Activated CD8-positive, alpha-beta T cell treated with anti-CD3 and anti-CD28 coated beads, Interleukin-2, amount 10 ng/mL, durations not matched to agents 7 days and 5 days (primary cell): ENCODE results near the gene RHBDF1. TPM values are rescaled to one million over a fixed set of nuclear protein-coding genes. Genes with fewer than 3 reads are reported as not detected.
"Not testable (repeated sequence)": the region's sequence is repeated elsewhere in the genome, so short reads cannot be mapped to it uniquely, and the experiment has no call there.

Source experiments
- ATAC-seq: fragments of 150-1000 bp; cut with Tn5 transposase; one replicate; pipeline ENCODE4 v1.10.0; 2021; ENCODE audit warnings: moderate library complexity
- CTCF ChIA-PET: fragments of 350-600 bp; sonication (Branson Sonifier 250); formaldehyde crosslinking; loops from one replicate; lab custom pipeline; 2021; ENCODE audit warnings: antibody characterized with exemption; lab: Charles Lee
- POLR2A ChIA-PET: fragments of 350-600 bp; sonication (Branson Sonifier 250); formaldehyde crosslinking; loops from one replicate; lab custom pipeline; 2021; ENCODE audit warnings: antibody characterized with exemption; lab: Charles Lee
- DNase-seq: peaks from one replicate; pipeline ENCODE4 v3.0.0-alpha.2; 2020
- H3K27ac Mint-ChIP-seq: one replicate; pipeline ENCODE4 v1.8.0; 2021; ENCODE audit warnings: mild to moderate bottlenecking, mixed read lengths
- H3K27me3 Mint-ChIP-seq: one replicate; pipeline ENCODE4 v1.8.0; 2021; ENCODE audit warnings: low read depth, mixed read lengths
- H3K36me3 Mint-ChIP-seq: one replicate; pipeline ENCODE4 v1.8.0; 2021; ENCODE audit warnings: low read depth, mixed read lengths
- H3K4me1 Mint-ChIP-seq: one replicate; pipeline ENCODE4 v1.8.0; 2021; ENCODE audit warnings: low read depth, mixed read lengths
- H3K4me3 Mint-ChIP-seq: one replicate; pipeline ENCODE4 v1.8.0; 2021; ENCODE audit warnings: mild to moderate bottlenecking, mixed read lengths
- H3K9me3 Mint-ChIP-seq: one replicate; pipeline ENCODE4 v1.8.0; 2022; ENCODE audit warnings: mixed read lengths; ENCODE audit not compliant: insufficient read depth
- total RNA-seq, 2 experiments: library from RNA; stranded (reverse); gene quantifications; one replicate each; pipeline ENCODE4 v1.2.3, GENCODE V29; 2021

RHBDF1 gene
- total RNA-seq, 2 experiments from 2014 or later = 0.40 TPM; not detected in 1

DNA sequence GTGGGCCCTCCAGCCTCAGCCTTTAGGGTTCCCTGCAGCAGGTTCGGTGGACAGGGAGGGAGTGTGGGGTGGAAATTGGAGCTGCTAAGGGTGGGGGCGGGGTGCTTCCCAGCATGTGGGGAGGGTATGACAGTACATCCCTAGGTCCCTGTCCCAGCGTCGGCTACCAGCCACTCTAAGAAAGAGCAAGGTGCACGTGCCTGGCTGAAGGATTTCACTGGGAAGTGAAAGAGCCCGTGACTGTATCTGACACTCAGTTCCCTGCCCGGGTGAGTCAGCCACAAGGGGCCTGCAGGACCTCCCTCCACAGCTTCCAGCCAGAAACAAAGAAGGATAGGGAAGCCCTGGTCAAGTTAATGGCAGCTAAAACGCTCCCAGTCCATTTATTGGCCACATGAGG lies 14.7 kb downstream of the RHBDF1 start:
- H3K4me3 Mint-ChIP-seq = no peak overlapping the region
- no peak overlapping the region for H3K27ac Mint-ChIP-seq
- no peaks in the 10 kb centered on the region for H3K27me3 Mint-ChIP-seq
- ATAC-seq = no peak
- CTCF ChIA-PET = interaction anchor here (1.6 to 3.1 kb wide), 2 partner anchors 39 to 49 kb away, joined by 3 to 15 read pairs; no protein-coding TSS in a partner anchor
- POLR2A ChIA-PET = no interaction called here
- no peaks in the 10 kb centered on the region for H3K9me3 Mint-ChIP-seq
- H3K4me1 Mint-ChIP-seq = peaks cover 16% of the 10 kb centered on the region
- DNase-seq = no peak
- peaks cover 11% of the 10 kb centered on the region for H3K36me3 Mint-ChIP-seq

DNA sequence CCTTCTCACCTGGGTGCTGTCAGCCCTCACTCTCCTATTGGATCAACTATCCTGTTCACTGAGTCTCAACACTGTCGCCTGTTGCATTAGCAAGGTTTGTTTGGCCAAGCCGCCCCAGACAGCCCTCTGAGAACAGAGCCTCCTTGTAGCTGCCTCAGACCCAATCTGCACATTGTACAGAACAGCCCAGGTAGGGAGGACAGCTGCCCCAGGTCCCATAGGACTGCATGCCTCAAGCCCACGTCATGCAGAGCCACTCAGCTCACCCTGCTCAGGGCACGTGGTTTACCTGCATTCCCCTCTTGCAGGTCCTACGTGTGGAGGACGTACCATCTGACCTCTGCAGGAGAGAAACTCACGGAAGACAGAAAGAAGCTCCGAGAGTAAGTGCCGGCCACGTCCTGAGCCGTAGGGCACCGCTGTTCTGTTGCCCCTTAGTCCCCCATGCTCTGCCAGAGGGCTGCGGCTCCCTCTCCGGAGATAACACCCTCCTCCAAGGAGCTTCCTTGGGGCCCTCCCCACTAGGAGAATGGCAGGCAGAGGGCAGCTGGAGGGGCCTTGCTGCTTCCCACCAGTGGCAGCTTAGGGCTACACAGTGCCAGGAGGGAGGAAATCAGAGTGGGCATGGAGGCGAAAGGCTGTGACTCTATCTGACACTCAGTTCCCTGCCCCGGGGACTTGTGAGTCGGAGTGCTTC lies 16.1 kb downstream of the RHBDF1 start:
- ChIA-PET CTCF (interaction anchor here (1.0 to 3.1 kb wide), 3 partner anchors 9 to 132 kb away, joined by 3 to 15 read pairs (median 7); no protein-coding TSS in a partner anchor), POLR2A (interaction anchor here (0.8 kb wide), 1 partner anchor 11 kb away, joined by 3 read pairs; no protein-coding TSS in a partner anchor)
- no peaks in the 10 kb centered on the region for H3K9me3 Mint-ChIP-seq
- H3K36me3 Mint-ChIP-seq = peaks cover 16% of the 10 kb centered on the region
- H3K27me3 Mint-ChIP-seq = no peaks in the 10 kb centered on the region
- H3K27ac Mint-ChIP-seq = no peak overlapping the region
- H3K4me1 Mint-ChIP-seq = peaks cover 22% of the 10 kb centered on the region
- ATAC-seq (no peak), DNase-seq (no peak)
- H3K4me3 Mint-ChIP-seq = no peak overlapping the region

DNA sequence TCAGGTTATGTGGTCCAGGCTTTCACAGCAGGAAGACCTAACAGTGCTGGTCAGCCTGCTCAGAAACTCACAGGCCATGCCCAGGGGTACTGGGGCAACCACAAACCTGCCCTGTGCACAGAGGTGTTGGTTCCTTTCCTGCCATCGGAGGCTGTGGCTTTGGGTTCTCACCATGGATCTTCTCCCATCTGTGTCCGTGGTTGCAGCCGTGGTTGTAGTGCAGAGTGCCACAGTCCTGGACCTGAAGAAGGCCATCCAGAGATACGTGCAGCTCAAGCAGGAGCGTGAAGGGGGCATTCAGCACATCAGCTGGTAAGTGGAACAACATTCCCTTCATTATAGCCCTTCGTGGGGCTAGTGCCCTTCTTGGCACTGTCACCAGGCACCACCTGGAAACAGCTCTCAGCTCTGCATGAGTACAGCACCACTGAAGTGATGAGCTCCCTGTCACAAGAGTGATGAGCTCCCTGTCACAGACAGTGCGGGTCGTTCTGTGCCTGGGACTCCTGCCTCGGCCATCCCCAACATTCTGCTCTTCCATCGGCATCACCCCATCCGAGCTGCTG lies 16.8 kb downstream of the RHBDF1 start:
- Mint-ChIP-seq H3K4me3 (peak overlapping the region; percentile 63), H3K36me3 (peaks cover 24% of the 10 kb centered on the region), H3K4me1 (peaks cover 30% of the 10 kb centered on the region), H3K27ac (no peak overlapping the region), H3K9me3 (no peaks in the 10 kb centered on the region), H3K27me3 (no peaks in the 10 kb centered on the region)
- DNase-seq (no peak), ATAC-seq (no peak)
- POLR2A ChIA-PET = interaction anchor here (0.8 kb wide), 1 partner anchor 10 kb away, joined by 3 read pairs; no protein-coding TSS in a partner anchor
- CTCF ChIA-PET = interaction anchor here (1.7 to 3.1 kb wide), 2 partner anchors 10 to 41 kb away, joined by 7 to 15 read pairs; no protein-coding TSS in a partner anchor

DNA sequence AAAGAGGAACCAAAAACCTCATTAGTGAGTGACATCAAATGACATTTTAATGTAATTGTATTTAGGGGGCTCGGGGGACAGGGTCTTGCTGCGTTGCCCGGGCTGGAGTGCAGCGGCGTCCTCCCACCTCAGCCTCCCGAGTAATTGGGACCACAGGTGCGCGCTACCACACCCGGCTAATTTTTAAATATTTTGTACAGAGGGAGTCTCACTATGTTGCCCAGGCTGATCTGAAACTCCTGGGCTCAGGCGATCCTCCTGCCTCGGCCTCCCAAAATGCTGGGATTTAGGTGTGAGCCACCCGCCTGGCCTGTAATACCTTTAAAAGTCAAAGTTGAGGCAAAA lies 18.2 kb downstream of the RHBDF1 start:
- Mint-ChIP-seq H3K4me3 (peak overlapping the region; percentile 91), H3K27ac (peak overlapping the region; percentile 90), H3K36me3 (peaks cover 30% of the 10 kb centered on the region), H3K4me1 (peaks cover 35% of the 10 kb centered on the region), H3K9me3 (no peaks in the 10 kb centered on the region), H3K27me3 (no peaks in the 10 kb centered on the region)
- no peak for ATAC-seq
- ChIA-PET POLR2A (interaction anchor here (1.0 to 2.0 kb wide), 4 partner anchors 9 to 42 kb away, joined by 3 to 9 read pairs (median 6); partner anchors contain the start of gene MPG), CTCF (interaction anchor here (1.6 to 2.9 kb wide), 4 partner anchors 11 to 53 kb away, joined by 3 to 30 read pairs (median 16); no protein-coding TSS in a partner anchor)
- DNase-seq = no peak

DNA sequence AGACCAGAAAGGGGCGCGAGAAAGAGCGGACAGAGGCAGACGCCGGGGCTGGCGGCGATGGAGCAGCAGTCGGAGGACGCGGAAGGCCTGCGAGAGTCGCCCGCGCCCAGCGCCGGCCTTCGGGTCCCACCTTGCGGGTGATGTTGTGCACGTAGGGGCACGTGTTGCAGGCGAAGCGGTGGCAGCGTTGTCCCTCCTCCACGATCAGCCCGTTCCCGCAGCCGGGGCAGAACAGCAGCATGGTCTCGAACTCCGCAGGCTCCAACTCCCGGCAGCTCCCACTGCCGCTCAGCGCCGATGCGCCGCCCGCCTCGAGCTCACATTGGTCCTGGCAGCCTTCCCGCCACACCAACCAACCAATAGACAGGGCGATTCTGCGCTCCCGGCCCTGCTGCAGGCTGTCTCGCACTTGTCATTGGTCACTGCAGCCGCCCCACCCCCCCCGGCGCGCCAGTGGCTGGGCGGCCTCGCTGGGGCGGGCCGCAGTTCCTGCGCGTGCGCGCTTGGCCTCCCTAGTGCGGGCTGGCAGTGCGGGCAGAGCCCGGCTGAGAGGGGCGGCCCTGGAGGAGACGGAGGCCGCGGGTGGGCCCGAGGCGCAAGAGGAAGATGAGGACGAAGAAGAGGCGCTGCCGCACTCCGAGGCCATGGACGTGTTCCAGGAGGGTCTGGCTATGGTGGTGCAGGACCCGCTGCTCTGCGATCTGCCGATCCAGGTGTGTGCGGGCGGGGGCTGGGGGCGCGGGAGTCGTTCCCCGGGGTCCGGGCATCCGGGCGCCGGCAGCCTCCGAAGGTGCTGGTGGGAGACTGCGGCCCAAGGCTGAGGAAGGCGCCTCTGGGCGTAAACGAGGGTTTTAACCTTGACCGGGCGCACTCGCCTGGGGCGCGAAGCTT lies 18.8 kb downstream of the RHBDF1 start, which contains the start of the genes POLR3K and SNRNP25:
TSS of gene POLR3K (minus strand) at position 263 of the 891 bp plus-strand sequence. CDS start at position 241, 22 bp downstream.
TSS of gene SNRNP25 (plus strand) at position 483 of the 891 bp plus-strand sequence. CDS start at position 672, 189 bp downstream.
- DNase-seq (peak; percentile 99), ATAC-seq (peak; percentile 99)
- Mint-ChIP-seq H3K4me3 (peak within 1 kb of the TSS; percentile 91), H3K27me3 (no peaks in the 10 kb centered on the region), H3K9me3 (no peaks in the 10 kb centered on the region), H3K36me3 (peaks cover 35% of the 10 kb centered on the region), H3K4me1 (peaks cover 35% of the 10 kb centered on the region), H3K27ac (peak within 1 kb of the TSS; percentile 90)
- ChIA-PET POLR2A (interaction anchor here (0.5 to 2.0 kb wide), 14 partner anchors 9 to 482 kb away, joined by 3 to 9 read pairs (median 4); partner anchors contain the start of genes FAM234A and MPG), CTCF (interaction anchor here (1.6 to 2.9 kb wide), 4 partner anchors 12 to 54 kb away, joined by 3 to 30 read pairs (median 16); no protein-coding TSS in a partner anchor)

DNA sequence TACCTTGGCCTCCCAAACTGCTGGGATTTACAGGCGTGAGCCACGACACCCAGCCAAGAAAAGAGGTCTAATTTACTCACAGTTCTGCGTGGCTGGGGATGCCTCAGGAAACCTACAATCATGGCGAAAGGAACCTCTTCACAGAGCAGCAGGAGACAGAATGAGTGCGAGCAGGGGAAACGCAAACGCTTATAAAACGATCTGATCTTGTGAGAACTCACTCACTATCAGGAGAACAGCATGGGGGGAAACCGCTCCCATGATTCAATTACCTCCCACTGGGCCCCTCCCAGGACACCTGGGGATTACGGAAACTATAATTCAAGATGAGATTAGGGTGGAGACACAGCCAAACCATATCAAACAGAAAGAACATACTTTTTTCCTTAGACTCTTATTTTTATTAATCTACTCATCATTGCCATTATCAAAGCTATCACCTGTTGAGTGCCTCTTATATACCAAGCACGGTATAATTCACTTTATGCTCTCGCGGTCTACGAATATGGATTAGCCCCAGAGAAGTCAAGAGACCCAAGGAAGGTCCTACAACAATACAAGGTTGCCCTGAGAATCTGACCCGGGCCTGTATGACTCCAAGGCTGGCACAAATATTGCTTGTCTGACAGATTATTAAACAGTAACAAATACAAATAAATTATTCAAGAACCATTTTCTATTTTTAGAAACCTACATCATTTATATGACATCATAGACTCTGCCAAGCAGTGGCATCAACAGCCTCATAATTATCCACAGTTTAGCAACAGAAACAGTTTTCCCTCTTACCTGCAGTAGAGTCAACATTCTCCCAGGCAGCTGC lies 21.5 kb downstream of the RHBDF1 start:
- Mint-ChIP-seq H3K36me3 (peaks cover 47% of the 10 kb centered on the region), H3K27ac (peak overlapping the region; percentile 7), H3K4me1 (peaks cover 31% of the 10 kb centered on the region), H3K4me3 (peak overlapping the region; percentile 91), H3K27me3 (no peaks in the 10 kb centered on the region), H3K9me3 (no peaks in the 10 kb centered on the region)
- no peak for DNase-seq
- ChIA-PET POLR2A (no interaction called here), CTCF (interaction anchor here (1.1 kb wide), 1 partner anchor 15 kb away, joined by 3 read pairs; no protein-coding TSS in a partner anchor)
- ATAC-seq = no peak

DNA sequence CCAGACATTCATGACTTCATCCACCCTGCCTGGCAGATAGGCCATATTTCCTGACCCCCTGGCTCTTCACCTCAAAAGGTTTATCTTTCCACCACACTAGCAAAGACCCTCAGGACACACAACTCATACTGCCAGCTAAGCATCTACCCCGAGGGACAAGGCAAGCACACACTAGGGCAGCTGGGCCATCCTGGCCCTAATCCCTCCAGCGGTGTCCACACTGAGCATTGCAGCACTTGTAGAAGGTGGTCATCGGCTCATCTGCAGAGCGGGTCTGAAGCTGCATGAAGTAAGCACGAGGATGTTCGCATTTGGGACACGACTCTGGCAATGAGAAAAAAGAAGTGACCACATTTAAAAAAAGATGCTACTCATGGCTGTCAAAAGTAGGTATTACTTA lies 25.2 kb downstream of the RHBDF1 start:
- Mint-ChIP-seq H3K27ac (no peak overlapping the region), H3K36me3 (peaks cover 64% of the 10 kb centered on the region), H3K27me3 (no peaks in the 10 kb centered on the region), H3K4me3 (no peak overlapping the region), H3K9me3 (no peaks in the 10 kb centered on the region), H3K4me1 (peaks cover 34% of the 10 kb centered on the region)
- ATAC-seq (no peak), DNase-seq (no peak)
- POLR2A ChIA-PET = no interaction called here
- CTCF ChIA-PET = interaction anchor here (2.1 kb wide), 1 partner anchor 50 kb away, joined by 9 read pairs; no protein-coding TSS in a partner anchor

DNA sequence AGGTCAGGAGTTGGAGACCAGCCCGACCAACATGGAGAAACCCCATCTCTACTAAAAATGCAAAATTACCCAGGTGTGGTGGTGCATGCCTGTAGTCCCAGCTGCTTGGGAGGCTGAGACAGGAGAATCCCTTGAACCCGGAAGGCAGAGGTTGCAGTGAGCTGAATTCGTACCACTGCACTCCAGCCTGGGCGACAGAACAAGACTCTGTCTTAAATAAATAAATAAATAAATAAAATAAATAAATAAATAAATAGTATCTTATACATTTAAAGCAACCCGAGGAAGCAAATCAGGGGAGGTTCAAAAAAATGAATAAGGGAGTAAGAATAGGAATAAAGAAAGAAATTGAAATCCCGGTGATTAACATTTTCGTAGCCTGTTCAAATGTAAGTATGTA lies 25.9 kb downstream of the RHBDF1 start:
- H3K27ac Mint-ChIP-seq, H3K4me3 Mint-ChIP-seq, ATAC-seq, H3K27me3 Mint-ChIP-seq, H3K9me3 Mint-ChIP-seq, DNase-seq, POLR2A ChIA-PET: not testable (repeated sequence)
- Mint-ChIP-seq H3K4me1 (peaks cover 35% of the 10 kb centered on the region), H3K36me3 (peaks cover 66% of the 10 kb centered on the region)
- CTCF ChIA-PET = interaction anchor here (2.1 kb wide), 1 partner anchor 50 kb away, joined by 9 read pairs; no protein-coding TSS in a partner anchor

DNA sequence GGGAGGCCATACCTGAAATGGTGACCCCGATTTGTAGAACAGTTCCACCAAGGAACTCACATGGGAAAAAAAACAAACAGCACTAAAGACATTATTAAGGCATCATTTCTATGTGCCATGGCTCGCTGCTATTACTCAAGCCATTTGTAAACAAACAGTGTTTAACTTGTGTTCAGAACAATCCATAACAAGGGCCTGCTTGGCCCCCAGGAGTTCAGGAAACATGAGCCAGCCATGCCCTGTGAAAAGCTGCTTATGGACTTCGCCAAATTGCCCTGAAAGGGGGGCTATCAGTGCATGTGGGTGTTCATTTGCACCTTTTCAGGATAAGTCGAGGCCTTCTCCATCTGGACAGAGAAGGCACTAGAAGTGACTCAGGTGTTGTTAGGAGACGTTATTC lies 27.0 kb downstream of the RHBDF1 start:
- H3K9me3 Mint-ChIP-seq = no peaks in the 10 kb centered on the region
- H3K4me3 Mint-ChIP-seq = no peak overlapping the region
- DNase-seq (no peak), ATAC-seq (no peak)
- peaks cover 27% of the 10 kb centered on the region for H3K4me1 Mint-ChIP-seq
- H3K27me3 Mint-ChIP-seq = no peaks in the 10 kb centered on the region
- H3K27ac Mint-ChIP-seq = no peak overlapping the region
- ChIA-PET CTCF (interaction anchor here (1.0 kb wide), 1 partner anchor 51 kb away, joined by 3 read pairs; no protein-coding TSS in a partner anchor), POLR2A (interaction anchor here (1.4 kb wide), 1 partner anchor 11 kb away, joined by 3 read pairs; no protein-coding TSS in a partner anchor)
- peaks cover 60% of the 10 kb centered on the region for H3K36me3 Mint-ChIP-seq

DNA sequence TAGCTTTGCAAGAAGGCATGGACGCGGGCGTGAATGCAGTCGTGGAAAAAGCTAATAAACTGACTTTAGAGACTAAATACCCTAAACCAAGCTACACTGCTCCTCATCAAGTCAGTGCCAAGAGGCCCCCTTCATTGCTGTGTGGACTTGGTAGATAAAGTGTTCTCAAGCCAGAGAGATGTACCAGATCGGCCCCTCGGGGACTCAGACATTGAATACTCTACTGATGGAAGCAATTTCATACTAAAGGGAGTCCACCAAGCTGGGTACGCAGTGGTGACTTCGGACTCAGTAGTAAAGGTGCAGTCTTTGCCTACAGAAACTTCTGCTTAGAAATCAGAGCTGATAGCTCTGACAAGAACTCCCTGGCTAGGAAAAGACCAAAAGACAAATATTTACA lies 27.8 kb downstream of the RHBDF1 start:
- Mint-ChIP-seq H3K9me3 (no peaks in the 10 kb centered on the region), H3K4me1 (peaks cover 28% of the 10 kb centered on the region), H3K27me3 (no peaks in the 10 kb centered on the region), H3K36me3 (peaks cover 56% of the 10 kb centered on the region), H3K4me3 (no peak overlapping the region), H3K27ac (no peak overlapping the region)
- DNase-seq (no peak), ATAC-seq (no peak)
- ChIA-PET POLR2A (interaction anchor here (0.8 to 1.4 kb wide), 2 partner anchors 8 to 11 kb away, joined by 3 read pairs; no protein-coding TSS in a partner anchor), CTCF (interaction anchor here (1.2 kb wide), 1 partner anchor 62 kb away, joined by 3 read pairs; no protein-coding TSS in a partner anchor)
